BJ (cell line): Measurements from ENCODE around the gene GPC6. TPM values are rescaled to one million over a fixed set of nuclear protein-coding genes. Genes with fewer than 3 reads are reported as not detected.

Experiments used
- CTCF ChIA-PET: fragments of 350-600 bp; formaldehyde crosslinking; extraction: SDS; loops from one replicate; lab custom pipeline; 2021; ENCODE audit warnings: antibody characterized with exemption, inconsistent platforms; lab: Yijun Ruan, JAX
- POLR2A ChIA-PET: fragments of 300-600 bp; sonication (Branson Sonifier 250); formaldehyde crosslinking; extraction: SDS; loops from one replicate; lab custom pipeline; 2021; ENCODE audit warnings: antibody characterized with exemption; lab: Charles Lee
- DNase-seq: peaks from one replicate; pipeline ENCODE4 v3.0.0-alpha.2; 2011; ENCODE audit warnings: low read depth
- H3K27me3 ChIP-seq: 2 replicates; pipeline ENCODE4 v1.6.0; 2011; ENCODE audit warnings: low read length; ENCODE audit not compliant: control insufficient read depth, insufficient read depth
- H3K36me3 ChIP-seq: 2 replicates; pipeline ENCODE4 v1.5.1; 2011; ENCODE audit warnings: low read length; ENCODE audit not compliant: control insufficient read depth, insufficient read depth
- H3K4me3 ChIP-seq: 2 replicates; pipeline ENCODE4 v1.5.1; 2011; ENCODE audit warnings: low read depth, mild to moderate bottlenecking, control low read depth, low read length
- polyA plus RNA-seq: library from polyadenylated mRNA; depleted of rRNA; stranded (reverse); fragments of >200 nt; gene quantifications from 2 replicates; pipeline ENCODE4 v1.2.3, GENCODE V29; 2011
- TF ChIP-seq, protein P1 (sequence below): IDR thresholded peaks from 2 replicates; pipeline ENCODE4 v1.5.1; 2011; ENCODE audit warnings: low read depth, mild to moderate bottlenecking, control low read depth, inconsistent platforms, low read length, moderate library complexity; ENCODE audit not compliant: insufficient read depth

The GPC6 gene
- polyA plus RNA-seq, 1 experiment: 23.0 TPM

DNA sequence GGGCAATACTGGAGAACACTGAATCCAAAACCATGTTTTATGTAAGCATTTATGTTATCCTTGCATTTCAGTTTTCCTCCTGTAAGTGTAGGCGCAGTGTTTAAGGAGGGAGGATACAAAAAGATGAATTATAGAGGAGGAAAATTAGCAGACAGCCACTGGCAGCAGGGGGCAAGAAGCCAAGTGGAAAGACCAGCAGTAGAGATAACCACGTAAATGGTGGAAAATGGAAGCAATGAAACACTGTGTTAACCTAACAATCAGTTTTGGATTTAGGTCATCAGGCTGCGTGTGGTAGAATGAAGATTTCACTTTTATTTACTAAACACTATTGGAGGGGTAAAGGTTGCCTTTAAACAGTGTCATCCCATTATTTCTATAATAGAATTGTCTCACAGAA, 447.3 kb downstream of the GPC6 start:
- no peaks in the 10 kb centered on the region for H3K36me3 ChIP-seq
- TF ChIP-seq, protein P1, sequence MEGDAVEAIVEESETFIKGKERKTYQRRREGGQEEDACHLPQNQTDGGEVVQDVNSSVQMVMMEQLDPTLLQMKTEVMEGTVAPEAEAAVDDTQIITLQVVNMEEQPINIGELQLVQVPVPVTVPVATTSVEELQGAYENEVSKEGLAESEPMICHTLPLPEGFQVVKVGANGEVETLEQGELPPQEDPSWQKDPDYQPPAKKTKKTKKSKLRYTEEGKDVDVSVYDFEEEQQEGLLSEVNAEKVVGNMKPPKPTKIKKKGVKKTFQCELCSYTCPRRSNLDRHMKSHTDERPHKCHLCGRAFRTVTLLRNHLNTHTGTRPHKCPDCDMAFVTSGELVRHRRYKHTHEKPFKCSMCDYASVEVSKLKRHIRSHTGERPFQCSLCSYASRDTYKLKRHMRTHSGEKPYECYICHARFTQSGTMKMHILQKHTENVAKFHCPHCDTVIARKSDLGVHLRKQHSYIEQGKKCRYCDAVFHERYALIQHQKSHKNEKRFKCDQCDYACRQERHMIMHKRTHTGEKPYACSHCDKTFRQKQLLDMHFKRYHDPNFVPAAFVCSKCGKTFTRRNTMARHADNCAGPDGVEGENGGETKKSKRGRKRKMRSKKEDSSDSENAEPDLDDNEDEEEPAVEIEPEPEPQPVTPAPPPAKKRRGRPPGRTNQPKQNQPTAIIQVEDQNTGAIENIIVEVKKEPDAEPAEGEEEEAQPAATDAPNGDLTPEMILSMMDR: no peak
- CTCF ChIA-PET: no interaction called here
- H3K4me3 ChIP-seq: no peak overlapping the region
- no peaks in the 10 kb centered on the region for H3K27me3 ChIP-seq
- POLR2A ChIA-PET: no interaction called here
- no peak for DNase-seq

DNA sequence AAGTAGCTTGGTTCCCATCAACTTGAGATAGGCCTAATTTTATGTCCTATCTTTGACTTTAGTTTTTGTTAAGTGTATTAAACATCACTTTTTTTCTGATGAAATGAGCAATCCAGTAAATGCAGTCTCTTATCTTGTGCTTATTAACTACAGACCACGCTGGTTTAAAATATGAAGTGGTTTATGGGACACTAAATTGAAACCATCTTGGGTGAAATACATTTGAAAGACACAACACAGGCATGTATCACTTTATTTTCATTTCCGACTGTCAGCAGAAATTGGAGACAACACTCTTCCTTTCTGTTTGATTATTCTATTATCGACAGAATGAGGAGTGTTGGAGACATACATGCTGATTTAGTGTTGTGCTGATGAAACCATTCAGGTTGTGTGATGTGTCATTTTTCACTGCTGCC, 447.7 kb downstream of the GPC6 start:
- Histone ChIP-seq H3K27me3 (no peaks in the 10 kb centered on the region), H3K4me3 (no peak overlapping the region), H3K36me3 (no peaks in the 10 kb centered on the region)
- TF ChIP-seq, protein P1: no peak
- no peak for DNase-seq
- POLR2A ChIA-PET: no interaction called here
- CTCF ChIA-PET: no interaction called here

DNA sequence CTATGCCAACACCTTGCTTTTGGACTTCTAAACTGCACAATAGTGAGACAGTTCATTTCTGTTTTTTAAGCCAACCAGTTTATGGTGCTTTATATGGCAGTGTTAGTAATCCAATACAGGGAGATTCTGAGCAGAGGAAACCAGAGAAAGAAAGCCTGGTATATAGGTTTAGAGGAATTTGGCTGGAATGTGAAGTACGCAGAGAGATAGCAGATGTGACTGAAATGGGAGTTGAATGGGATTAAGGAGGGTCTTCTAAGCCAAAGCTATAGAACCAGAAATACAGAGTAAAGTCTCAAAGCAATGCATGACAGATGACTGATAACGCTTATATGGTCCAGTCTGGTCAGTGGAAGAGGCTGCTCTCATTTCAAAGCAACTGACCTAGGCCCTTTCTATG, 453.7 kb downstream of the GPC6 start:
- TF ChIP-seq, protein P1: no peak
- no peak for DNase-seq
- H3K27me3 ChIP-seq: no peaks in the 10 kb centered on the region

DNA sequence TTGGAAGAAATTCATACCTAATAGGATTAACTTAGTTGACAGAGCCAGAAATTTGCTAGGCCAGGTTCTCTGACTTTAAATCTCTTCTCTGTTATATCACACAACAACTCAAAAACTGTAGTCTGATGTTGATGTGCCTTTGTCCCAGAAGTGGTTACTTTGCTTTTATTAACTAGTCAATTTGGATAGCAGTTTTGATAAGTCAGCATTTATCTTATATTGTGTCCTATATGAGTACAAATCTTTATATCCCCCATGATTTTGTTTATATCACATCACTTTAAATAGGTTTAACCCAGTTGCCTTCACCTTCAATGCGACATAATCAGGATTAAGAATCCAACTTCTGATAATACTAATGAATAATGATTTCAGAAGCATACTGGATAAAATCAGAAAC, 459.3 kb downstream of the GPC6 start:
- ChIA-PET CTCF (no interaction called here), POLR2A (no interaction called here)
- Histone ChIP-seq H3K4me3 (no peak overlapping the region), H3K36me3 (no peaks in the 10 kb centered on the region), H3K27me3 (no peaks in the 10 kb centered on the region)
- TF ChIP-seq, protein P1: no peak
- no peak for DNase-seq

More for the DNA sequence above, 453.7 kb downstream of the GPC6 start:
- ChIA-PET POLR2A (no interaction called here), CTCF (no interaction called here)
- Histone ChIP-seq H3K36me3 (no peaks in the 10 kb centered on the region), H3K4me3 (no peak overlapping the region)

DNA sequence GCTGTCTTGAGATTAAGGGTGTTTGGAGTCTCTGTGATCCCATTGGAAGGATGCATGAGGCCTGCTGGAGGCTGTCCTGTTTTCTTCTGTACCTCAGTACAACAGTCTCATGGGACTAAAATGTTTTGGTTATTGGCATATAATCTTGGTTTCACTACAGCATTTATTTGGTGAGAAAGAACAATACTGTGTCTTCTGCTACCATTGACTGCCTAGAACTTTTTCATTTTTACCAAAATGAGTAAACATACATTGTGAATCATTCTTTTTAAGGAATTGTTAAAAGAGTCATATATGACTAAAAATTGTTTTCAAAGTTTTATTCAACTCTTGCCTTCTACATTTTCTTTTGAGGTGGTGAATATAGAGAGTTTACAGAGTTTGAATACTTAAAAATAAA, 459.8 kb downstream of the GPC6 start:
- Histone ChIP-seq H3K27me3 (no peaks in the 10 kb centered on the region), H3K36me3 (no peaks in the 10 kb centered on the region), H3K4me3 (no peak overlapping the region)
- TF ChIP-seq, protein P1: no peak
- ChIA-PET CTCF (no interaction called here), POLR2A (no interaction called here)
- no peak for DNase-seq
